HG02763 (cell line): ENCODE measurements around the gene GALNS.
"Not testable (repeated sequence)": the region's sequence is repeated elsewhere in the genome, so short reads cannot be mapped to it uniquely, and the experiment has no call there.

Source experiments
- ATAC-seq: cut with Tn5 transposase; IDR thresholded peaks from one replicate; pipeline ENCODE4 v1.9.1; 2021; ENCODE audit warnings: mild to moderate bottlenecking, moderate library complexity; ENCODE audit not compliant: unreplicated experiment

GALNS gene, protein sequence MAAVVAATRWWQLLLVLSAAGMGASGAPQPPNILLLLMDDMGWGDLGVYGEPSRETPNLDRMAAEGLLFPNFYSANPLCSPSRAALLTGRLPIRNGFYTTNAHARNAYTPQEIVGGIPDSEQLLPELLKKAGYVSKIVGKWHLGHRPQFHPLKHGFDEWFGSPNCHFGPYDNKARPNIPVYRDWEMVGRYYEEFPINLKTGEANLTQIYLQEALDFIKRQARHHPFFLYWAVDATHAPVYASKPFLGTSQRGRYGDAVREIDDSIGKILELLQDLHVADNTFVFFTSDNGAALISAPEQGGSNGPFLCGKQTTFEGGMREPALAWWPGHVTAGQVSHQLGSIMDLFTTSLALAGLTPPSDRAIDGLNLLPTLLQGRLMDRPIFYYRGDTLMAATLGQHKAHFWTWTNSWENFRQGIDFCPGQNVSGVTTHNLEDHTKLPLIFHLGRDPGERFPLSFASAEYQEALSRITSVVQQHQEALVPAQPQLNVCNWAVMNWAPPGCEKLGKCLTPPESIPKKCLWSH

DNA sequence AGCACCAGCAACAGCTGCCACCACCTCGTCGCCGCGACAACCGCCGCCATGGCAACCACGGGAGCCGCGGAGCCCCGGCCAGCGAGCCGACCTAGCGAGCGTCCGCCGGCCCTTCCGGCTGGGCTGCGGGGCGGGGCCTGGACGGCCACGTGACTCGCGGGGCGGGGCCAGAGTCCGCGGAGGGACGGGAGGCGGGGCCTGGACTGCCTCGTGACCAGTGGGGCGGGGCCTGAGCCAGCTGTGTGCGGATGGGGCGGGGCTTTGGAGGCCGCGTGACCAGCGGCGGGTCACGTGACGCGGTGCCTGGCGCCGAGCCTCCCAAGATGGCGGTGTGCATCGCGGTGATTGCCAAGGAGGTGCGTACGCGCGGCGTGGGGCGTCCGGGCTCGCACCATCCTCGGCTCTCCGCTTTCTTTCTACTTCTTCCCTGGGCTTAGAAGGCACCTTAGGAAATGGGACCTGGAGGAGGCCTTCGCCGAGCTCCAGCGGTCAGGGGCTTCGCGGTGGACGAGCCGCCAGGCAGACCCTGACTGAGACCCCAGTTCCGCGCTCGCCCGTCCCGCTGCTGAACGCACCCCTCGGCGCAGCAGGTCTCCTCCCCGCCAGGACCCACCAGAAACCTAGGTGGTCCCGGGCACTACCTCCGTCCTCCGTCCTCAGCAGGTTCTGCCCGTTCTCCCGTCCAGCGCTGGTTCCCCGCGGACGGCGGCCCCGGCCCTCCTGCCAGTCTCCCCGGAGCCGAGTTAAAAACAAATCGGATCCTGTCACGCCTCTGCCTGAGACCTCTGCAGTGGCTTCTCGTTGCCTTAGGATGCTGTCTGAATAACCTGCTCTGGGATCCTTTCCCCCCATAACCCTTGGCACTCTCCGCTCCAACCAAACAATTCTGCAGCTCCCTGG, at the start of gene GALNS, which contains the start of gene TRAPPC2L:
GALNS (minus strand) TSS at position 120 of the 900 bp plus-strand sequence; CDS start at position 50, 70 bp downstream.
TRAPPC2L (plus strand) TSS at position 300 of the 900 bp plus-strand sequence; CDS start at position 324, 24 bp downstream.
- peak; percentile 83 for ATAC-seq

DNA sequence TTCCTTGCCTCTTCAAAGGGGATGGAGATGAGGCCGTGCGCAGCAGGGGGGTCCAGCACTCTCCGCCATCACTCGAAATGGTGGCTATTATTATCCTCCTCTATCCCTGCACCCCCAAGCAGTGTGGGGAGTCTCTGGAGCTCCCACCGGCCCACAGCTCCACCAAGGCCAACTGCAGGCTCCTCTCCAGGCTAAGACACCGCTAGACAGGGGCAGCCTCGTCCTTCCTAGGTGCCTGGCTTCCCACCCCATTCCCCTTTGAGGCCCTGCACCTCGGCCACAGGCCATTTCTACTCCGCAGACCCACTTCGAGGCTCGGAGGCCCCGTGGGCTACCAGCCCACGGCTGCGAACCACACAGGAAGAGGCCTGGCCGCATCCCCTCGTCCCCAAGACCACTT, 49.3 kb upstream of the GALNS start:
- ATAC-seq, result no peak

DNA sequence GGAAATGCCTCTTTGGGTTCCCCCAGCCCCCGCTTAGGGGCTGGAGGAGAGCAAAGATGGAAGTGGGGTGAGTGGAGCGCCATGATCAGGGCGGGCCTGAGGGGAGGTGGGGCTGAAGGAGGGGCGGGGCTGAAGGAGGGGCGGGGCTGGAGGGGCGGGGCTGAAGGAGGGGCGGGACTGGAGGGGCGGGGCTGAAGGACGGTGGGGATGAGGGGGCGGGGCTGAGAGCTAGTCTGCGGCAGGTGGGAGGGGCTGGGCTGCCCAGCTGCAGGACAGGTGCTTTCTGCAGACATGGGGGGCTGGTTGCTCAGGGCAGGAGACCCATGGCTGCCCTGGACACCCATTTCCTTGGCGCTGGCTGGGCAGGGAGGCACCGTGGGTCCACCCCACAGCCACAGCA, 48.8 kb upstream of the GALNS start:
- ATAC-seq, result no peak

DNA sequence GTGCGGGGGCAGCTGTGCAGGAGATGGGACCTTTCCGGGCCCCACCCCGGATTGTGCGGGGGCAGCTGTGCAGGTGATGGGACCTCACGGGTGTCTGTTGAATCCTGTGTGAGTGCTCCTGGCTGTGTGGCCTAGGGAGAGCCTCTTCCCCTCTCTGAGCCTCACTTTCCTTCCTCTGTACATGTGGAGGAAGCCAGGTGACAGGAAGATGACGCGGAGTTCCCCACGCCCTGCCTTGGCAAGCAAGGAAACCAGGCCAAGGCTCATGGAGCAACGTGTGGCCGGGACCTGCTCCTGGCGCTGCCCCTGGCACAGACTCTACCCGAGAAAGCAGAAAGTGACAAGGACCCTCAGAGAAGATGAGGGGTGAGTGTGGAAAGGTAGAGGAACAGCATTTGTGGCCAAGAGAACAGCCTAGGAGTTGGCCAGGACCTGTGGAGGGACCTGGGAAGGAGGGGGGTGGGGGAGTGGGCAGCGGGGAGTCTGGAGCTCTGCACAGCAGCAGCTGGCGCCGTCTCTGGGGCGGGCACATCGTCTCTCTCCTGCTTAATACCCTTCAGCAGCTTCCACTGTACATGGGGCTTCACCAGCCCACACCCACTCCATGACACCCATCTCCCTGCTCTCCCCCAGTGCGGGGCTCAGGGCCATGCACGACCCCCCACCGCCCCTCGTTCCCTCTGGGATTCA, 48.1 kb upstream of the GALNS start:
- no peak for ATAC-seq

DNA sequence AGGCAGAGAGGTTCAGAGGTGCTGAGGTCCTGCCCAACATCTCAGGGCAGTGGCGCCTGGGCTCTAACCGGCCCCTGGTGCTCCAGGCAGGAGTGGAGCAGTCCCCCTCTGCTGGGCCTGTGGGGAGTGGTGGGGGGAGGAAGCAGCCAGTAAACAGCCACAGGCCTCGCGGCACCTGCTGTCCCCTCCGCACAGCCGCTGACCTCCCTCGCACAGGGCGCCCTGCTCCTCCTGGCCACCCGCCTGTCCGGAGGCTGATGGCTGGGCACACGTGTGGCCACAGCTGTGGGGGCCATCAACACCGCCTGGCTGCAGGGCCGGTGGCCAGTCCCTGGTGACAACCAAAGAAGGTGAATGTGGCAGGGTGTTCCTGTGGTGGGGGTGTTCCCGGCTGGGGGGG, 46.5 kb upstream of the GALNS start:
- ATAC-seq, result no peak

DNA sequence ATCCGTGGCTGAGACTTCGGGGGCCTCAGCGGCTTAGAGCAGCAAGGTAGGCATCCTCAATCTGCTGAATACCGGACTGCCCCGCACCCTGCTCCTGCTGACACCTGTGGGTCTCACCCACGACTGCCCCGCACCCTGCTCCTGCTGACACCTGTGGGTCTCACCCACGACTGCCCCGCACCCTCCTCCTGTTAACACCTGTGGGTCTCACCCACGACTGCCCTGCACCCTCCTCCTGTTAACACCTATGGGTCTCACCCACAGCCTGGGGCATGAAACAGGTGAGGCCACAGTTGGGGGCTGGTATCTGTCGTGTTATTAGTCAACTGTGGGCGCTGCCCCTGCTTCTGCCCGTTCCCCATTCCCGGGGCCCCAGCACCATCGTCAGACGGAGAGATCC, 46.0 kb upstream of the GALNS start:
- no peak for ATAC-seq

DNA sequence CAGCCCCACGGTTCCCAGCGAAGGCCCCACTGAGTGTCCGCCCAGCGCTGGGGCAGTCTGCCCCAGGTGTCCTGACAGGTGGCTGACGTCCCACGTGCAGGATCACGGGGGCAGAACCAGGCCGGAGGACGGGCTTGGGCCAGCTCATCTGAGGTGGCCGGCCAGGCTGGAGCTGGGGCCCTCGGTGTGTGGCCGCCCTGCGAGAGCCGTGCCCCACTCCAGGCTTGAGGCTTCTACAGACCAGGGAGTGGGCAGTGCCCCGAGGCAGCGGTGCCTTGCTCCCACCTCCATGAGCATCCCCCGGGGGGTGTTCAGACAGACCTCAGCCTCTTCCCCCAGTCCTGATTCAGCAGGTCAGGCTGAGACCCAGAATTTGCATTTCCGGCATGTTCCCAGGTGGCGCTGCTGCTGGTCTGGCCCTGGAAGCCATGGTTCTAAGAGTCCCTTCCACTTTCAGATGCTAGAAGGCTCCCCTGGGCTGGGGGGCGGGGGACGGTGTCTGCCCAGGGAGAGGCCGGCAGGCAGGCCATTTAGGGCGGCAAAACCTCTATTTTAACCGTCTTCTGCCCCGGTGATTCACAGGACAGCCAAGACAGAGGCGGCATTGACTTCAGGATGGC, 45.1 kb upstream of the GALNS start:
- no peak for ATAC-seq

DNA sequence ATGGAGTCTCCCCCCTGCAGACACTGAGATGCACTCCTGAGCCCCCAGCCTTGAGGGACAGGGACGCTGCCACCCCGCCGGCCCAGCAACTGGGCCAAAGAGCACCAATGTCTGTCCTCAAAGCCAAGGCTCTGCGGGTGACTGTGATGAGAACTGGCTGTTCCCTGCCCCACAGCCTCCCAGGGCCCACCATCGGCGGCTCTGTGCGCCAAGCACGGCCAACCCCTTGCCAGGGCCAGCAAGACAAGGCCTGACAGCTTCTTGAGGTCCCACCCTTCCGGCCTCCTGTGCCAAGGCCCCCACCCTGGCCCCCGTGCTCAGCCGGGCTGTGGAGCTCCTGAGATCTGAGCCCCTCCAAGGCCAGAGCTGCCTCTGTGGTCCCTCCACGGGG, 43.9 kb upstream of the GALNS start:
- ATAC-seq, result no peak

DNA sequence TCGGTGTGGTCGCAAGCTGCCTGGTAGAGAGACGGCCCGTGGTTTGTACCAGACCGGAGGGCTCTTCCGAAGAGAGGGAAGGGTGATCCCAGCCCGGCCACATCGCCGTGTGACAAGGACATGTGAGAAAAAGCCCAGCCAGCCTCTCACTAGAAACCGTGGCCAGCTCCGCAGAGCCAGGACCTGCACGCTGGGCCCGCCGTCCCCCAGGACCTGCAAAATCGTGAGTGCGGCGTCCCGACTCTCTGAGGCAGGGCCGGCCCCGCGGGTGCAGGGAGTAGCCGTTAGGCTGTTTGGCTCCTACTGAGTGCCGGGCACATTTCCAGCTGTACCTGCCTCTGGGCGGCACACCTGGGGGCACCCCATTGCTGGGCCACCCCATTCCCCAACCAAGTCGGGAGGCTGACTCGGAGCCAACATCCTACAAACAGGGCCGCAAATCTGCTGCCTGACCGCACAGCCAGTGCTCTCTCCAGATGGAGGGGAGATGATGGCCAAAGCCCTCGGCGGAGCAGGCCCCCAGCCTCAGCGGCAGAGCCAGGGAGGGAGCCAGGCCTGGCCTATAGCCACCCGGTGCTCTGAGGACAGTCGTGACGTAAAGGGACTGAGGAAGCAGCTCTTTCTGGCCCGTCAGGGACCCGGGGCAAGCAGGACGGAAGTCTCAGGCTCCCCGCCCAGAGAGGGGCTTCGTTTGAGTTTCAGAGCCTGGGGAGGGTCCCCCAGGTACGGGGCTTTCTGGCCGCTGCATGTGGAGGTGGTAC, 43.3 kb upstream of the GALNS start:
- ATAC-seq, result no peak

DNA sequence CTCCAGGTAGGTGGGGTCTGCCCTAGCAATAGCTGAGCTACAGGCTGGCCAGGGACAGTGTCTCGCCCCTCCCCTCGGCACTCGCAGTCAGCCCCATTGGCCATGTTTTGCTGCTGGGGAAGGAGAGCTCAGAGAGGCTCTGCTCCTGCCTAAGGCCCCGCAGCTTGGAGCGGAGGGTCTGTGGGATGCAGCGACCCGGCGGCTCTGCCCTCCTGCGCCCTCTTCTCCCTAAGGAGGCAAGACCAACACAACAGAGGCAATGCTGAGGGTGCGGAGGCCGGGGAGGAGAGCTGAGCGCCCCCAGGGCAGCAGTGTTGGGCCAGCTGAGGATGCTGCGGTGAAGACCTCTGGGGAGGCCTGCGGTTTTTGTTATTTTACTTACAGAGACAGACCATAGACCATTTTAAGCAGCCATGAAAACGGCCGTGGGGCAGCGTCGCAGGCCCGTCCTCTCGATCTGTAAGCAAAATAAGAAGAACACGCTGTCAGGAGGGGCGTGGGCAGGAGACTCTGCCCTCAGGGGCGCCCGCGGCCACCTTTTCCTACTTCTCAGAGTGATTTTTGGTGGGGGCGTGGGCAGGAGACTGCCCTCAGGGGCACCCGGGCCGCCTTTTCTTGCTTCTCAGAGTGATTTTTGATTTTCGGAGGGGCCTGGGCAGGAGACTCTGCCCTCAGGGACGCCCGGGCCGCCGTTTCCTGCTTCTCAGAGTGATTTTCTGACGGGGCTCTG, 41.1 kb upstream of the GALNS start:
- no peak for ATAC-seq

DNA sequence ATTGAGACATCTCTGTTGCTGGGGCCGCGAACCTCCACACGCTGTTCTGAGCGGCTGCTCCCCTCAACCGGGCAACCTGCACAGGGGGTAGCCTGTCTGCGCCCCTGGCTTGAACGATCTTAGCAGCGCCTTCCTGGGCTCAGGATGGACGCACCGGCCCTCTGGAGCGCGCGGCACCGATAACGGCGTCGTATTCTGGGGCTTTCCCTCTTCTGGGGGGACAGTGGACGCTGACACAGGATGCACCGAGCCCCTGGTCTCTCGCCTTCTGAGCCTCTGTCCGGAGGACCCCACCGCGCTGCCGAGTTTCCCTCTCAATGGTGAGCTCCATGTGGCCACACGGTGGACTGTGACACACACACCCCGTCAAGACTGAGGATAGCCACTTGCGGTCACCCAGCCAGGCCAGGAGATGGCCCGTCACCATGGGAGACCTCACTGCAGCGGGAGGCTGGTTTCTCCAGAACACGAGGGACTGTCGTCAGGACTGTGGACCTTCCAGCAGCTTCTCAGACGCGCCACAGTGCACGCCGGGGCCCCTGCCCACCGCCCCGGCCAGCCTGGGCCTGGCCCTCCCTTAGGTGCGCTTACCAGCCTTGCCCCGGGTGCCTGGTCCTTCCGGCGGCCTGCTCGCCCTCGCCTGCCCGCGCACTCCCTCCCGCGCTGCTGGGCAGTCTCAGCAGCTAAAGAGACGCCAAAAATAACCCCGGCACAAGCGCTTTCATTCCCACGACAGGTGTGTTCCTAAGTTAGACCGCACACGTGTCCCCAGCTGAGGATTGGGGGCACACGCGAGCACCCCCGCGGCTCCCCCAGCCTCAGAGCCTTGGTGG, 39.7 kb upstream of the GALNS start:
- ATAC-seq, result no peak

DNA sequence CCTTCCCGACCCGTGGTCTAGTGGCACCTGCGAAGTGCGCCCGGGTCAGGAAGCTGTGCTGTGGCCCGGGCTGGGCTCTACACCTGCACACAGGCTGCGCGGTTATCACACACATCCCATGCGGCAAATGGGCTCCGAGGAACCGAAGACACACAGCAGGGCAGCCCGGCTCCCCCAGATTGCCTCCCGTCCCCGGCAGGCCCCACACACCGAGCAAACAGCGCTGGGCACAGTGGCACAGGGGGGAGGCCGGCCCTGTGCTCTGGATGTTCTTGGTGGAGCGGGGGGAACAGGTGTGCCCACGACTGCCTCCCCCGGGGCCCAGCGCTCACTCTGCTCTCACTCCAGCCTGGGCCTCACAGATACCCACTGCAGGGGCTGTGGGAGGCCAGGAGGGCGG, 38.6 kb upstream of the GALNS start:
- no peak for ATAC-seq

DNA sequence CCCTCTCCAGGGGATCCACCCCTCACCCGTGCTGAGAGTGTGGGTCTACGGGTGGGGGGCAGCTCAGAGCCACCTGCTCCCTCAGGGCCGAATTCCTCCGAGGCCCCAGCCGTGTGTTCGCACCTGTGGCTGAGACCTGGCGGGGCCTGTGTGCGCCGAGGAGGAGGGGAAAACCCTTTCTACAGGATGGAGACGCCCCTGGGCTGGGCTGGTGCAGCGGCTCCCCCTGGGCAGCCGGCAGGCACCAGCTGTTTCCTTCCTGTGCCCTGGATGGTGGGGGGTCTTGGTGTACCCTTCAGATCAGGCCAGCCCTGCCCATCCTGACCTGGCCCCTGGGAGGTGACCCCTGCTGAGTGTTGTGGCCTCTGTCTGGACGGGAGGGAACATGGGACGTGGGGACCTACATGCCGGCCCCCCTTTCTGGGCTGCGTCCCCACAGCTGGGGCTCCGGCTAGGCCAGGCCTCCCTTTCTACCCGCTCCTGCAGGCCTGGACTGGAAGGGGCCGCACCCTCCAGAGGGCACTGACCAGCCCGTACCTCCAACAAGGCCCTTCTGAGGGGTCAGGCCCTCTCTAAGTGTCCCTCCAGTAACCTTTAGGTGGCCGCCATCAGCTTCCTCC, 38.0 kb upstream of the GALNS start:
- ATAC-seq, result no peak

DNA sequence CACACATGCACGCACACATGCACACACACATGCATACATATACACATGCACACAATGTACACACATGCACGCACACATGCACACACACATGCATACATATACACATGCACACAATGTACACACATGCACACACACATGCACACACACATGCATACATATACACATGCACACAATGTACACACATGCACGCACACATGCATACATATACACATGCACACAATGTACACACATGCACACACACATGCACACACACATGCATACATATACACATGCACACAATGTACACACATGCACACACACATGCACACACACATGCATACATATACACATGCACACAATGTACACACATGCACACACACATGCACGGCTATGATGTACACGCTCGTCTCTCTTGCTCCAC, 37.5 kb upstream of the GALNS start:
- not testable (repeated sequence) for ATAC-seq

DNA sequence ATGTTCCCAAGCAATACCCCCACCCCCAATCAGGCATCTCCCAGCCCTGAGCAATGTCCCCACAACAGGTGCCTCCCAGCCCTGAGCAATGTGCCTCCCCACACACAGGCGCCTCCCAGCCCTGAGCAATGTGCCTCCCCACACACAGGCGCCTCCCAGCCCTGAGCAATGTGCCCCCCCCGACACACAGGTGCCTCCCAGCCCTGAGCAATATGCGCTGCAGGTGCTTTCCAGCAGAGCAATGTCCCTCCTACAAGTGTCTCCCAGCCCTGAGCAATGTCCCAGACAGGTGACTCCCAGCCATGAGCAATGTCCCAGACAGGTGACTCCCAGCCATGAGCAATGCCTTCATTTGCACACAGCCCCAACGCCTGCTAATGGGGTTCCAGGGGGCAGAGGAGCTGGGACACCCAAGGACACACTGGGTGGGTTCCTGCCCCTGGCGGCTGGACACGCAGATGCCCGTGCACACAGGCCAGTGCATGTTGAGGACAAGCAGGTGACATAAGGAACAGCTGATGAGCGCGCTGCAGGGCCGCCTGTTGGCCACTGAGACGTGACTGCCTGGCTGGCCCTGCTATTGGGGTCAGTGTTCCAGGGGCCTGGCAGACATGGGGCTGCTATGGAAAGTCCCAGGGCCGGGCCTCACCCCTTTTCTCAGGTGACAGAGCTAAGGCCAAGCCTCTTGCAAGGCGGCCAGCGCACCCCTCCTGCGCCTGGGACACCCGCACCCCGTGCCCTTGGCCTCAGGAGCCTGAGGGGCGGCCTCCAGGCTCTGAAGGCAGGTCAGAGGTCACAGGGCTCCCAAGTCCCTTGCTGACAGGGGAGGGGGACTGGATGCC, 36.6 kb upstream of the GALNS start:
- ATAC-seq, result no peak

DNA sequence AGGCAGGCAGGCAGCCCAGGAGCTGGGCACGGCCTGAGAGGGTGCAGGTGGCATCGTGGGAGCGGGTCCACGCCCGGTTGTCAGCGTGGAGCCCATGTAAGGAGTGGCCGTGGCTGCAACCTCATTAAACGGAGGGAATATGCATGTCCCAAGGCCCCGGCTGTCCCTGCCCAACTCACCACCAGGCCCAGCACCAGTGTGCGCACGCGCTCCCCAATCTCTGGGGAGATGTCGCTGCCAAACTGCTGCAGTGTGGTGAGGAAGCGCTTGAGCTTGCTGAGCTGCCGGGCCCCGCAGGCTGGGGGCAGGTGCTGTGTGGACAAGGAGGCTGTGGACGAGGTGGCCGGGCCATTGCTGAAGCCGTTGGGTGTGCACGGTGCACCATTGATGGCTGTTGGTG, 35.3 kb upstream of the GALNS start:
- no peak for ATAC-seq

DNA sequence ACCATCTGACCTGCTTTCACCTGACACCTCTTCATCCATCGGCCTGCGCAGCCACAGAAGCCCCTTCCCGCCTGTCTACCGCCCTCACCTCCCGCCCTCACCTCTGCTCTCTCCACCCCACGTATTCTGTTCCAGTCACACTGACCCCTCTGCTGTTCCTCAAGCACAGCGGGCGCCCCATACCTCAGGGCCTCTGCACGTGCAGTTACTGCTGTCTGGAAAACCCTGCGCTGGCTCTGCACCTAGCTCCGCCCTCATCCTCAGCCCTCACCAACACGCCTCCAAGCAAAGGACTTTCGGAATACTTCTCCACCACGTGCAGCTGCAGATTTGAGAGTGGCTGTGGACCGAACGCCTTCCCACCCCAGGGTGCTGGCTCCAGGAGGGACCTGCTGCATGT, 34.3 kb upstream of the GALNS start:
- ATAC-seq, result no peak
